GM19025 (cell line): ENCODE measurements around the gene HCST.
"Not testable (repeated sequence)": the region's sequence is repeated elsewhere in the genome, so short reads cannot be mapped to it uniquely, and the experiment has no call there.

Experiments
- ATAC-seq: cut with Tn5 transposase; IDR thresholded peaks from one replicate; pipeline ENCODE4 v1.9.1; 2021; ENCODE audit warnings: mild to moderate bottlenecking, low read depth, moderate library complexity; ENCODE audit not compliant: unreplicated experiment

The HCST gene

GRCh38 chr19:35879068-35879467 is 23.3 kb upstream of the HCST start:
- ATAC-seq, result no peak

- no peak for ATAC-seq
Observed at GRCh38 chr19:35879770-35880317, 22.5 kb upstream of the HCST start.

- ATAC-seq, result no peak
Observed at GRCh38 chr19:35882114-35882832, 20.1 kb upstream of the HCST start.

- ATAC-seq, result no peak
Observed at GRCh38 chr19:35883882-35884281, 18.4 kb upstream of the HCST start.

- no peak for ATAC-seq
Observed at GRCh38 chr19:35885225-35885738, 17.0 kb upstream of the HCST start.

GRCh38 chr19:35885904-35886303 is 16.4 kb upstream of the HCST start:
- ATAC-seq, result no peak

- no peak for ATAC-seq
Observed at GRCh38 chr19:35887197-35887596, 15.1 kb upstream of the HCST start.

GRCh38 chr19:35888398-35888797 is 13.9 kb upstream of the HCST start:
- ATAC-seq, result no peak

GRCh38 chr19:35889370-35890112 is 12.8 kb upstream of the HCST start:
- ATAC-seq, result no peak

- no peak for ATAC-seq
Observed at GRCh38 chr19:35890113-35890650, 12.1 kb upstream of the HCST start.

GRCh38 chr19:35891819-35892218 is 10.5 kb upstream of the HCST start:
- ATAC-seq, result not testable (repeated sequence)

- no peak for ATAC-seq
Observed at GRCh38 chr19:35894342-35894741, 8.0 kb upstream of the HCST start.

GRCh38 chr19:35895911-35896642 is 6.3 kb upstream of the HCST start:
- no peak for ATAC-seq

- no peak for ATAC-seq
Observed at GRCh38 chr19:35896643-35897040, 5.7 kb upstream of the HCST start.

- ATAC-seq, result no peak
Observed at GRCh38 chr19:35897706-35898451, 4.5 kb upstream of the HCST start.

- no peak for ATAC-seq
Observed at GRCh38 chr19:35898499-35898809, 3.9 kb upstream of the HCST start.

GRCh38 chr19:35899547-35900214 is 2.6 kb upstream of the HCST start:
- ATAC-seq, result peak; percentile 42

- ATAC-seq, result no peak
Observed at GRCh38 chr19:35901055-35901644, 1.2 kb upstream of the HCST start.

GRCh38 chr19:35902870-35903475 is 644 bp downstream of the HCST start:
- no peak for ATAC-seq
